GM23248 (cell line): ENCODE data around the gene GCNT3.

ENCODE experiments used
- EZH2 ChIP-seq: fragments of 200-600 bp; sonication (generic); IDR thresholded peaks from 2 replicates; pipeline ENCODE4 v1.6.1; 2018; ENCODE audit warnings: antibody characterized with exemption, mild to moderate bottlenecking; ENCODE audit not compliant: insufficient read depth, poor library complexity, severe bottlenecking
- EZH2phosphoT487 ChIP-seq: fragments of 200-600 bp; sonication (generic); IDR thresholded peaks from 2 replicates; pipeline ENCODE4 v1.6.1; 2018; ENCODE audit warnings: antibody characterized with exemption, moderate library complexity, mild to moderate bottlenecking, low read depth; ENCODE audit not compliant: insufficient read depth

GRCh38 chr15:59646277-59646676 is 34.7 kb downstream of the GCNT3 start:
- TF ChIP-seq EZH2 (no peak), EZH2phosphoT487 (no peak)
